NCI-H146 treated with DMSO at 0.1 percent for 48 hours (cell line): ENCODE measurements around the gene TMEM9.

ENCODE experiments used
- DNase-seq: peaks from one replicate; lab custom pipeline; 2025; ENCODE audit not compliant: unreplicated experiment; lab: John Stamatoyannopoulos, UW

Gene TMEM9

GRCh38 chr1:201146626-201147390 lies 7.5 kb downstream of the TMEM9 start:
- DNase-seq, result no peak

- DNase-seq, result no peak
Observed at GRCh38 chr1:201145816-201146215, 8.5 kb downstream of the TMEM9 start.

GRCh38 chr1:201145132-201145531 lies 9.1 kb downstream of the TMEM9 start:
- DNase-seq, result no peak

- DNase-seq, result no peak
Observed at GRCh38 chr1:201144701-201145100, 9.6 kb downstream of the TMEM9 start.

GRCh38 chr1:201143726-201144635 lies 10.3 kb downstream of the TMEM9 start:
- no peak for DNase-seq

GRCh38 chr1:201142849-201143725 lies 11.2 kb downstream of the TMEM9 start:
- DNase-seq, result no peak

- no peak for DNase-seq
Observed at GRCh38 chr1:201142011-201142848, 12.0 kb downstream of the TMEM9 start.

- DNase-seq, result no peak
Observed at GRCh38 chr1:201141418-201141817, 12.9 kb downstream of the TMEM9 start.

- DNase-seq, result no peak
Observed at GRCh38 chr1:201140941-201141260, 13.4 kb downstream of the TMEM9 start.

- no peak for DNase-seq
Observed at GRCh38 chr1:201140235-201140940, 13.9 kb downstream of the TMEM9 start.

GRCh38 chr1:201139756-201140155 lies 14.5 kb downstream of the TMEM9 start:
- DNase-seq, result no peak

GRCh38 chr1:201139306-201139705 lies 15.0 kb downstream of the TMEM9 start:
- no peak for DNase-seq

- no peak for DNase-seq
Observed at GRCh38 chr1:201138311-201138840, 15.9 kb downstream of the TMEM9 start.

GRCh38 chr1:201137579-201138310 lies 16.5 kb downstream of the TMEM9 start:
- DNase-seq, result no peak

- DNase-seq, result no peak
Observed at GRCh38 chr1:201137024-201137392, 17.3 kb downstream of the TMEM9 start.

- DNase-seq, result no peak
Observed at GRCh38 chr1:201136355-201137023, 17.8 kb downstream of the TMEM9 start.

- DNase-seq, result no peak
Observed at GRCh38 chr1:201134405-201134804, 19.9 kb downstream of the TMEM9 start.

- no peak for DNase-seq
Observed at GRCh38 chr1:201131398-201131797, 22.9 kb downstream of the TMEM9 start.
